ENCODE results near the gene CENPX.

The CENPX gene

GRCh38 chr17:82055023-82055964 lies 32.6 kb upstream of the CENPX start:
- DNase-seq = no peak

- no peak for DNase-seq
These were observed 31.8 kb upstream of the CENPX start for GRCh38 chr17:82054351-82055022.

- DNase-seq = no peak
These were observed 31.0 kb upstream of the CENPX start for GRCh38 chr17:82053556-82054263.

DNA sequence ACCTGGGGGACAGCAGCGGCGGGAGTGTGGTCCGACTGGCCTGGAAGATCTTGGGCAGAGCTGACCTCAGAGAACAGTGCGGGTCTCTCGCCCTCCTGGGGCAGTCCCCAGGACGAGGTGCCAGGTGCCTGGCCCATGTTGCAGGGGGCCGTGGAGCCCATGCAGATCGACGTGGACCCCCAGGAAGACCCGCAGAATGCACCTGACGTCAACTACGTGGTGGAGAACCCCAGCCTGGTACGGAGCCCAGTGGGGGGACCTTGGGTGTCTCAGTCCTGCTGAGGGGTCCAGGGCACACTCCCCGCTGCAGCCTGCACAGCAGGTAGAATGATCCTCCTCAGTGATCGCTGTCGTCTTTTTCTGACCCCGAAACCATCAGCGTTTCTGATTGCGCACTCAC lies 30.5 kb upstream of the CENPX start:
- no peak for DNase-seq

DNA sequence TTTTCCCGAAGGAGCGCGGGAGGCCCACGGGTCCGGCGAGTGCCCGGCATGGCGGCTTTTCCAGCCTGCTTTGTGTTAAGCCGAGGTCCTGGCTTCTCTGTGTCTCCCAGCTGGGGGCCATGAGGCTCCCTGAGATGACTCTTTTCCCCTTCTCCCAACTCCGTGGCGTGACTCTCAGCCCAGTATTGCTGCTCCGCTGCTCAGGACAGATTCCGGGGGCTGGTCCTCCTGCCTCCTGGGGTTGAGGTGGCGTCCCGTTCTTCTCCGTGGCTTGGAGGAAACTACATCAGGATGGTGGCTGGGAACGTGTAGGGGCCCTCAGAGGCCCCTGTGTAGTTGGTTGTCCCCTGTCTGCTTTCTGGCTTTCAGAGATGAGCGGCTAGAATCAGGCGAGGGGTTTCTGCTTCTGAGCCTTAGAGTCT lies 30.0 kb upstream of the CENPX start:
- no peak for DNase-seq

GRCh38 chr17:82051776-82052637 lies 29.3 kb upstream of the CENPX start, which contains the start of the genes GPS1 and RFNG:
Gene GPS1 (plus strand): TSS chr17:82051898. CDS start chr17:82051932, 34 bp downstream.
Gene RFNG (minus strand): TSS chr17:82051811. CDS start chr17:82051766, 45 bp downstream.
- DNase-seq = peak; percentile 66

DNA sequence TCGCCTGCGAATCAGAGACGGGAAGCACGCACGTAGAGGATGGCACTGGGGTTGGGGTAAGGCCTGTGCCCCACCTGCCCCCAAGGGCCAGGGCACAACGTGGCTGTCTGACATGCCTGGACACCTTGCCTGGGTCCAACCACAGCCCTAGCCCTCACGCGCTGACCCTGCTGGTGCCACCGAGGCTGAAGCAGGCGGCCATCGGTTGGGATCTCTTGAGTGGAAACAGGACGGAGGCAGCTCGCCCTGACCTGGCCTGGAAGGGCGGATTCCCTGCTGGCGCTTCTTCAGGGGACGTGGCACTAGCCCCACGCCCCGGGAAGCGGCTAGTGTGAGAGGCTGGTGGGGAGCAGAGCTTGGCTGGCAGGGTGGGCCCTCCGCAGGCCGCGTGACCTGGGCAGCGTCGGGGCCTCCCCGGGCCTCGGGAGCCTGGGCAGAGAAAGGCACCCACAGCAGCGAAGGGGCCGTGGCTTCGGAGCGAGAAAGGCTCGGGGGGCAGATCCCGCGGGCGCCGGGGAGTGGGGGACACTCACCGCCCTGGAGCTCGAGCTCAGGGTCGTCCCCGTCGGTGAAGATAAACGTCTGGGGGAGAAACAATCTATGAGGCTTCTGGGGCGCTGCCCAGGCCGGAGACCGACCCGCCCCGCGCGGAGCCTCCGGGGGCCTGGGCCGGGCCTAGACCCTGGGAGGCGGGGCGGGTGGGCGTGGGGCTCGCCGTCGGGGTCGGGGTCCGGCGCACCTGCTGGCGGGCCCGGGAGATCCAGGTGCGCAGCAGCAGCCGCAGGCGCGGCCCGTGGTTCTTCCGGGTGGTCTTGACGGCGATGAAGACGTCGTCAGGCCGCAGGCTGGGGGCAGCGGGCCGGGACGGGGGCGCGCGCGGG lies 28.3 kb upstream of the CENPX start:
- DNase-seq = no peak

DNA sequence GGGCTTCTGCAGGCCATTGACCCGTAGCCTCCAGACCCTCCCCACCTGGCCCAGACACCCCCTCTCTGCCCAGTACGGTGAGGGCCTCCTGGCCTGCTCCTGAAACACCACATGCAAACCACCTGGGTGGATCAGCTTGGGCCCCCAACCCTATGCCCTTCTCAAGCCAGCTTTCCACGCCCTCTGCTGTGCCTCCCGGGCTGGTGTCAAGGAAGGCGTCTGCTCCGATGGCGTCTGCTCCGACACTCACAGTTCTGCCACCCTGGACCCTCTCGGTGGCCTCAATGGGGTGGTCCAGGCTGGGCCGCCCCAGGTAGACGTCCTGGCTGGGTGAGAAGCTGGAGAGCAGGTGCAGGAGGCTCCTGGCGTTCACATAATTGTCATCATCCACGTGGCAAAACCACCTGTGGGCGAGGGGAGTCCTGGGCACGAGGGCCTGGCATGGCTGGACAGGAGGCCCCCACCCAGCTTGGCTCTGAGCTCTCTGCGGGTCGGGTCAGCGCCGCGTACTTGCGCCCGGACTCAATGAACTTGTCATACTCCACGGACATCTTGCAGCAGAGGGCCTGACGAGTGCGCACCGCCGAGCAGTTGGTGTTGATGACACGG lies 27.6 kb upstream of the CENPX start:
- DNase-seq = no peak

DNA sequence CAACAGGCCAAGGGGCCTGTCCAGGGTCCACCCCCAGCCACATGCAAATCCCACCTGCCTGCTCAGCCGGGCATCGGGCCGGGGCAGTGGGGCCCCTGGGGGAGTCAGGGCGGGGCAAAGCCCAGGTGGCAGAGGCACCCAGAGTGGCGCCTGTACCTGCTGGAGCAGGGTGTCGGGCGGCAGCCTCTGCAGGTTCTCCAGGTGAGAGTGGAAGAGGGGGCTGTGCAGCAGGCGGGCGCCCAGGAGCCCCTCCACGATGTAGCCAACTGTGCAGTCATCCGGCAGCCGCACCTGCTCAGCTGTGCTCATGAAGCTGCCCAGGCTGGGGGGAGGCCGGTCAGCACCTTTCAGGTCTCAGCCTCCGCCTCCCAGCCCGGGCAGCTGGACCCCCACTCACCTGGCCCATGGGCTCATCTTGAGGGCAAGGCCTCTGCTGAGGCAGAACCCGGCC lies 26.9 kb upstream of the CENPX start:
- no peak for DNase-seq

DNA sequence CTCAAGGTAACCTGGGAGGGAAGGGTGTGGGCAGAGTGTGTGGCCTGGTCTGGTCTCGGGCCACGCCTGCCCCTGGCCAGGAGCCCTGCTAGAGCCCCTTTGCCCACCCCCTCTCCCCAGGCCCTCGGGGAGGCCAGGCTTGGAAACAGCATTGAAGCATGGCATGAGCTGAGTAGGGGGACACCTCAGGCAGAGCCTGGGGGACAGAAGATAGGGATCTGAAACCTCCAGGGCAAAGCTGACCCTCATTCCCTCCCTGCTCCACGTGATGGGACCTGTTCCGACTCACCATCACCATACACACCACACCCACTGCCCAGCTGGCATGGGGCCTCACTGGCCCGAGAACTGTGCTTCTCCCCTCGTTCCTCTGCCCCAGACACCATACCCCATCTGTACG lies 26.4 kb upstream of the CENPX start:
- no peak for DNase-seq

DNA sequence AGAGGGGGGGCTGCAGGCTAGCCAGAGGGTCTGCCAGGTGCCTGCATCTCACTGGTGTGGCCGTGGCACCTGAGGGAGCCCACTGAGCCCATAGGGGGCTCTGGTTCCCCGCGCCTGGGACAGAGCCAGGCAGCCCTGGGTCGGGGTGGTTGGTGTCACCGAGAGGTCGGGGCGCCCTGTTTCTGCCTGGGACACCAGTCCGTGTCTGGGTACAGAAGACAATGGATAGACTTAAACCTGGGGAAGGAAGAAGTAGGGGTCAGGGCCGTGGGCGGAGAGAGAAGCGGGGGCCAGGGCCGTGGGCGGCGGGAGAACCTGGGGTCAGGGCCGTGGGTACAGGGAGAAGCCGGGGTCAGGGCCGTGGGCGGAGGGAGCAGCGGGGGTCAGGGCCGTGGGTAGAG lies 25.9 kb upstream of the CENPX start:
- DNase-seq = no peak

DNA sequence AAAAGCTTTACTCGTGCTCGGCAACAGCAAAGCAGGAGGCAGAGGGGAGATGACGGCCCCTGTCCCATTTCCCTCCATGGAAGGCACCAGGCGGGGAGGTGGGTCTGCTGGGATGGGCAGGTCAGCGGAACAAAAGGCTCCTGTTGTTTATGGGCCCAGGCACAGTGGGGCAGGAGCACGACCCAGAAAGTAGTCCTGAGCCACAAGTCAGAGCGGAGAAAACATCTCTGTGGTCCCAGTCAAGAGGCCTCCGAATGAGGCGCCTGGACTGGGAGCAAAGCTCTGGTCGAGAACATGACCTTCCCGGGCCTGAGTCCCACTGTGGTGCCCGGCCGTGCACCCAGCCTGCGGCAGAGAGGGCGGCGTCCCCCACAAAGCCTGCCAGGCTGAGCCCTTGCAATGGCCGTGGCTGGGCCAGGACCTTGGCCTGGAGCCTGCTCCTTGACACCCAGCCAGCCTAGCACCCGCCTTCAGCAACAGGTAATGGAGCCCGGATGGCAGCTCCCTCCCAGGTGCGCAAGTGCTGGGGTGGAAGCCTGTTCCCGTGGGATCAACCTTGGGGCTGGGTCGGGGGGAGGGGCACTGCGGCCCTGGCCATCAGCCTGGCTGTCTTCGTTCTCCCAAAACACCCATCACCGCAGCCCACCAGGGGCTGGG lies 25.4 kb upstream of the CENPX start:
- no peak for DNase-seq

GRCh38 chr17:82047379-82047778 lies 24.7 kb upstream of the CENPX start:
- DNase-seq = no peak

DNA sequence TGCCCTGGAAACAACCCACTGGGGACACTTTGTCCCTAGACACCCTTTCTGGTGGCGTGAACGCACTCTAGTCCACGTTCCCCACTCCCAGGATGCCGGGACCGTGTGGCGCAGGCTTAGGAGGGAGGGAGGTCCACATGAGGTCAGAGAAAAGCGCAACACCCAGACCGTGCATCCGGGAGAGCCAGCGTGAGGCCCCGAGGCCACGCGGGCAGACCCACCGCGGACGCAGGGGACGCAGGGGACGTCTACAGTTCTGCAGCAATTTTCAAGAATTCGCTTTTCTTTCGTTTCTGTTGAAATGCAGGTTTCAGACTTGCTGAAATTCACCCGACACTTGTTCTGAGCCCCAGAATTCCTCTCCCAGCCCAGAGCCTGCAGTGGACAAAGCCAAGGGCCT lies 24.2 kb upstream of the CENPX start:
- no peak for DNase-seq

DNA sequence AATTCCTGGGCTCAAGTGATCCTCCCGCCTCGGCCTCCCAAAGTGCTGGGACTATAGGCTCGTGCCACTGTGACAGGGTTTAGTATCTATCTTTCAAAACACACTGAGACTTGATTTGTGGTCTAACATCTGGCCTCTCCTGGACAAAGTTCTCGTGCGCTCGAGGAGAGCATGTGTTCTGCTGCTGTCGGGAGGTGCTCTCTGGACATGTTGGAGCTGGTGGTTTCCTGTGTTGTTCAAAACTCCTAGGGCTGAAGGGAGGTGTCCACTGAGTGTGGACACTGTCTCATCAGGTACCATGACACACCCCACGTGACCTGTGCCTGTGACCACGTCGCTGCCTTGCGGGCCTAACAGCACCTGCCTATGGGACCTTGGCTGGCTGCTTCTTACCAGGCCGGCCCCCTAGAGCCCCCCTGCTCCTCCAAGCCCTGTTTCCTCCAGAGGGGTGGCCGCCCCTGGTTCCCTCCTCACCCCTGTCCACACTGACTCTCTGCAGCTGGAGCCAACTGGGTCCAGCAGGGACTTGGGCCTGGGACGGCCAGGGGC lies 23.3 kb upstream of the CENPX start:
- DNase-seq = no peak

DNA sequence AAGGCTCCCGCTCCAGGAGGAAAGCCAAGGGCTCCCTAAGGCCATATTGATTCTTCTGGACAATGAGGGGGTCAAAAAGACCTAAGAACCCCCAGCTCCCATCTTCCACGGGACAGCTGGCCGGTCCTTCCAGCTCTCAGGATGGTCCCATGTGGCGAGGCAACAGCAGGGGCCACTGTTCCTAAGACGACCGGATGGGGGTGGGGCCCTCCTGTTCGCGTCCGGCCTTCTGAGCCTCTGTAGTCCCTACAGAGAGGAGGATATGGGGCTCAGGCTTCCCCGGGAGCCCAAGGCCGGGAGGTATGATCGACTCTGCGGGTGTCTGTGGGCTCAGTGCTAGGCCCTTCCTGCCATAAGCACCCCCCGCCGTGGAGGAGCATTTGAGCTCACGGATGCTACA lies 20.8 kb upstream of the CENPX start:
- no peak for DNase-seq

DNA sequence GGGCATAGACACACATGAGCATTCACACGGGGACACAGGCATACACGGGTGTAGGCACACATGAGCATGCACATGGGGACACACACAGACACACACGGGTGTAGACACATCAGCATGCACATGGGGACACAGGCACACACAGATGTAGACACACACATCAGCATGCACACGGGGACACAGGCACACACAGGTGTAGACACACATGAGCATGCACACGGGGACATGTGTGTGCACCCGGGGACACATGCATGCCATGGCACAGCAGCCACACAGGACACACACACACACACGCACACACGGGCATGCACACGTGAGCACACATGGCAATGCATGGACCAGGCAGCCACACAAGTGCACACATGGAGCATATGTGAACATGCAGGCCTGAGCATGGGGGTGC lies 20.0 kb upstream of the CENPX start:
- DNase-seq = no peak

DNA sequence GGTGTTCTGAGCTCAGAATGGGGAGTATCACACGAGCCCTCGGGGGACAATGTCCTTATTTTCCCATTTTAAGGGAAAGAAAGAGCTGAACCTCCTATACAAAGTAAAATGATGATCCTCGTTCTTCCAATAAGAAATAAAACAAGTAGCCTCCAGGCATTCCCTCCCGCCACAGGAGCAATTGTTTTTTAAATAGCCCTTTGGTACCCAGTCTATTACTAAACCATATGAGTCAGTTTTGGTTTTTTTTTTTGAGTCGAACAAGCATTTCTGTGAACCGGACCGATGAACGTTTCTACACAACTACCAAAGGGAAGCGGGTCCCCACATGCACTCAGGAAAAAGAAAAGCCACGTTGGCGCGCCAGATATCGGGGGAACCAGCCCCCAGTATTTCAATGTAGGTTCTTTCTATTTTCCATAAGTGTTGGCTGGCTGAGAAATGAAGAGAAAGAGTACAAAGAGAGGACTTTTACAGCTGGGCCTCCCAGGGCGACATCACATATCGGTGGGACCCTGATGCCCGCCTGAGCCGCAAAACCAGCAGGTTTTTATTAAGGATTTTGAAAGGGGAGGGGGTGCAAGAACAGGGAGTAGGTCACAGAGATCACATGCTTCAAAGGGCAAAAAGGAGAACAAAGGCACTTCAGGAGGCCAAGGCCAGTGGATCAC lies 18.6 kb upstream of the CENPX start:
- DNase-seq = no peak

GRCh38 chr17:82039695-82040299 lies 17.1 kb upstream of the CENPX start:
- no peak for DNase-seq

All from NCI-H510A treated with DMSO at 0.1 percent for 48 hours (cell line).